Thyroid gland (tissue), 4 donors: ENCODE results near the gene C12orf43.

Source experiments
- CTCF ChIP-seq, 6 experiments: fragments of 200-600 bp in 3 of 6; fragments of 450-650 bp in 3 of 6; sonication (generic) in 3 of 6; IDR thresholded peaks; one replicate each; pipeline ENCODE4 v1.5.1; 2016 to 2019; ENCODE audit warnings: antibody characterized with exemption in 6 of 6, mild to moderate bottlenecking in 2 of 6, inconsistent platforms in 1 of 6, moderate library complexity in 1 of 6
- POLR2A ChIP-seq, 2 donors: fragments of 450-650 bp; IDR thresholded peaks; one replicate each; pipeline ENCODE4 v1.6.1; 2017; ENCODE audit warnings: antibody characterized with exemption in 2 of 2, mild to moderate bottlenecking in 2 of 2, moderate library complexity in 1 of 2

- no peak for TF ChIP-seq CTCF (IDR thresholded peaks at IDR 0.05)
- no peak for TF ChIP-seq POLR2A (IDR thresholded peaks at IDR 0.05)
Observed at GRCh38 chr12:120965534-120966091, 50.7 kb downstream of the C12orf43 start.
